T-helper 22 cell (primary cell): ENCODE data around the gene TTC4.
"Not testable (repeated sequence)": the region's sequence is repeated elsewhere in the genome, so short reads cannot be mapped to it uniquely, and the experiment has no call there.

ENCODE experiments used
- DNase-seq: peaks from one replicate; pipeline ENCODE4 v3.0.0-alpha.2; 2020; ENCODE audit warnings: low read depth

TTC4 gene

GRCh38 chr1:54748094-54748835, 32.6 kb downstream of the TTC4 start:
- no peak for DNase-seq

- DNase-seq = no peak
These were observed 34.9 kb downstream of the TTC4 start for GRCh38 chr1:54750596-54750995.

- no peak for DNase-seq
These were observed 35.8 kb downstream of the TTC4 start for GRCh38 chr1:54751426-54751825.

DNA sequence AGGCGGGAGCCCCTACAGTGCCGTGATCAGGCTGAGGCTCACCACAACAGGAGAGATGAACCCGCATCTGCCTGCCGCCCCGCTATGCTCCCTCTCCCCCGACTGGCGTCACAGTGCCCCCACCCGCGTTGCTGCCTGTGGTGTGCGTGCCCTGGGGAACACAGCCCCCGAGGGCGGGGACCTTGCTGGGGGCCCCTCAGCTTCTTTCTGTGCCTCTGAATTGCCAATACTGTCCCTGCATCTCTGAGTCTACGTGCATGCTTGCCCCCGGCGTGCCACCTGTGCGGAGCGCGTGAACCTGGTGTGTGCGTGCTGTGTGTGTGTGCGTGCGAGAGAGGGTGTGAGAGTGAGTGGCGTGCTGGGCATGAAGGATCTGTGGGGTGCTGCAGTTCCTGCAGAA, 38.4 kb downstream of the TTC4 start:
- DNase-seq = no peak

GRCh38 chr1:54754486-54755285, 39.0 kb downstream of the TTC4 start:
- no peak for DNase-seq

- DNase-seq = no peak
These were observed 42.2 kb downstream of the TTC4 start for GRCh38 chr1:54757833-54758232.

DNA sequence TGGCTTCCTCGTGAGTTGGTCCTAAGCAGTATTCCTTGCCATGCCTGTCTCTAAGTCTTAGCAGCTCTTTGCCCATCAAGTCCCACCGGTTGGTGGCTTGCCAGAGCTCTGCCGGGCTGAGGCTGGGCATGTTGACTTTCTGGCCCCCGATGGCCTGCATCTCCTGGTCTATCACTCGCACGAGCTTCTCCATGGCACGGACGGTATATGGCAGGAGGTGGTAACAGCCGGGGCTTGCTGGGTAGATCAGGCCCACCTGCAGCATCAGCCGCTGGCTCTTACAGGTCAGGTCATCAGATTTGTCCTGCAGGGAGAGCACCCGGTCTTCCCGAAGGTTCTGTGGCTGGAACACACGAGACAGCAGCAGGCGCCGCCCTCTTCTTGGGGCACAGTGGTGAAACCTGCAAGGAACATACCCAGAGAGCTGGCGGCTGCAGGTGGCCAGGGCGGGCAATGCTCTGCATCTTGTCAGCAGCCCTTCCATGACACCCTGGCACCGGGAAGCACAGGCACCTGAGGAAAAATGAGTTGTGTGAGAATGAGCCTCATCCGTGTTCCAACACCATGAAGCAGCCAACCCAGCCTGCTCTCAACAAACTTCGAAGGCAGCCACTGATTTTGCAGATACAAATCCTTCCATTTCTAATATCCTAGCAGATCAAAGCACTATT, 43.2 kb downstream of the TTC4 start:
- DNase-seq = no peak

DNA sequence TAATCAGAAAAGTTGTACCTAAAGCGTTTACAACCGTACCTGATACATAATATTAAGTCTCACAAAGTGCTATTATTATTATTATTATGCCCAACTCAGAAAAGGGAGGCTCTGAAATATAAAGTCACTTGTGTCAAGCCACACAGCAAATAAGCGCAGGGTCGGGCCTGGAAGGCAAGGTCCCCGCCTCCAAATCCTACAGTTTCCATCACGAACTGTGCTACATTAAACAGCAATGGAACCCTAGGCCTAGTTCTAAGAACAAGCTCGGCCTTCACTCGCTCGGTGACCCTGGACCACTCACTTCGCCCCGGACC, 48.1 kb downstream of the TTC4 start:
- DNase-seq = no peak

DNA sequence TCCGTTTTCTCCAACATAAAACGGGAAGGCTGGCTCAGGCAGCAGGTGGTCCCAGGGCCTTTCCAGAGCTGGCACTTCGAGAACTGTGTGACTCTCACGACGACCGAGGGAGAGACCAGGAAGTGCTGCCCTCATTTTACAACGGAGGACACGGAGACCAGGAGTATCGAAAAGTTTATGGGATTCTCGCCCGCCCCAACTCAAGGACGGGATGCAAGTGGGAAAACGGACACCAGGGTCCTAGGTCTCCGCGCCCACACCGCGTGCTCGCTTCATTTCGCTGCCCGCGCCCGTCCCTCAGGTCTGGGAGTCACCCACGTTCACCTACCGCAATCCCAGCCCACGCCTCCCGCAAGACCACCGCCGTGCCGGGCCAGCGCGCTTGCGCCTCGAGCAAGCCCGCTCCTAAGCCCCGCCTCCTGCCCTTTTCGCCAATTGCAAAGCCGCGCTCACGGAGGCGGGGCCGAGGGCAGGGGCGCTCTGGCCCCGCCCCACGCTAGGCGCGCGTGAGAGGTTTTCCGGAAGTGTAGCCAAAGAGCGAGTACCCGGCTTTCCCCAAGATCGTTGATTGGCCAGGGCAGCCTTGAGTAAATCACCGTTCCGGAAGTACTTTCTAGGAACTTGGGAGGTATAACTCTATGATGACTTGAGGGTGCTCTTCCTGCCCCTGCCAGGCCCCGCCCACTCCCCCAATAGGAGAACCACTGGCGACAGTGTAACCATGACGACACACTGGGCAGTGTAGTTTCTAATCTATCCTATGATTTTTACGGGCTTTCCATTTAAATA, 48.7 kb downstream of the TTC4 start, which contains the start of gene PARS2:
Gene PARS2, minus strand, starts transcription at position 391 of the 789 bp plus-strand sequence. CDS start 5,362 bp downstream, outside the sequence.
- peak; percentile 93 for DNase-seq

DNA sequence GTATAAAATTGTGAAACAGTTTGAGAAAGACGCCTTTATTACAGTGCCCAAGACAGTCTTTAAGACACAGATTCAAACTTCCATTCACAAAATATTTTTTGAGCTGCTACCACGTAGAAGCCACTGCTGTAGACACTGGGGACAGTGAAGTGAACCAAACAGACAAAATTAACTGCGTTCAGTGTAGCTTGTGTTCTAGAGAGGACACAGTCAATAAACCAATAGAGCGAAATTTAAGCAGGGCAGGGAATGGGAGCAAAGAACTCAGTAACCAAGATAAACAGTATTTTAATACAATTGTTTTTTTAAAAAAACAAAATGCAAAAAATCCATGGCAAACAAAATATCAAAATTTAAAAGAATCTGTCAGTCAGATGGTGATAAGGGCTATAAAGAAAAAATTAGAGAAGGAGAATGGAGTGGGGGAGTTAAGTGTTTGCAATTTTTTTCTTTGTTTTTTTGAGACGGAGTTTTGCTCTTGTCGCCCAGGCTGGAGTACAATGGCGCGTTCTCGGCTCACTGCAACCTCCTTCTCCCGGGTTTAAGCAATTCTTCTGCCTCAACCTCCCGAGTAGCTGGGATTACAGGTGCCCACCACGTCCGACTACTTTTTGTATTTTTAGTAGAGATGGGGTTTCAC, 49.4 kb downstream of the TTC4 start:
- no peak for DNase-seq

- DNase-seq = no peak
These were observed 51.1 kb downstream of the TTC4 start for GRCh38 chr1:54766726-54767125.

DNA sequence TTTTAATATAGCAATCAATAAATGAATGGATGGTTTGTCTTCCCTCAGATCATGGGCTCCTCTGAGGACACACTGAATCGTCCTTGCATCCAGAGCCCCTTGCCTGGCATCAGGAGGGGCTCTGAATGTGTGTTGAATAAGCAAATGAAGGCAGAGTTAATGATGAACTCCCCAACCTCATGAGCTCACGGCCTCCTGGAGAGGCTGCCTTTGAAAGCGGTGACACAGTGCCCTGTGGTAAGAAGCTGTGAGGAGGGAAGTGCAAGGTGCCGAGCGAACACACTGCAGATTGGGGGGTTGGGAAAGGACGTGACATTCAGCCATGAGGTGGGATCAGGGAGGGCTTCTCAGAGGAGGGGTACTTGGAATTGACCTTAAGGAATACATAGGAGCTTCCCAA, 51.9 kb downstream of the TTC4 start:
- no peak for DNase-seq

DNA sequence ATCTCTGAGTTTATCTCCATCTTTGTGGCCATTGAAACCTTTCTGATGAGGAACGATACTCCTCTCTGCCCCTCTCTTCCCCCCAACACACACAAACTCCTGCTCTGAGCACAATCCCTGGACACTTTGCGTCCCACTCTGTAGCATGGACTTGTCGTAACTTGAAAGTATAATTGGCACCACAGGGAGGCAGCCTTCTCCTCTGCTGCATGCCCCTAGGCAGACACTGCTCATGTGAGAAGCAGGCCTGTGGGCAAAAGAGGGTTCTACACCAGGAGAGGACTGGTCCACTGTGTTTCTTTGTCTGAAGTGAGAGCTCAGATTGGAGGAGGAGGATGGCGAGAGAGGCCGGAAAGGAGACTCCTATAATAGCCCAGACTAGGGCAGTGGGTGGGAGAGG, 52.4 kb downstream of the TTC4 start:
- no peak for DNase-seq

DNA sequence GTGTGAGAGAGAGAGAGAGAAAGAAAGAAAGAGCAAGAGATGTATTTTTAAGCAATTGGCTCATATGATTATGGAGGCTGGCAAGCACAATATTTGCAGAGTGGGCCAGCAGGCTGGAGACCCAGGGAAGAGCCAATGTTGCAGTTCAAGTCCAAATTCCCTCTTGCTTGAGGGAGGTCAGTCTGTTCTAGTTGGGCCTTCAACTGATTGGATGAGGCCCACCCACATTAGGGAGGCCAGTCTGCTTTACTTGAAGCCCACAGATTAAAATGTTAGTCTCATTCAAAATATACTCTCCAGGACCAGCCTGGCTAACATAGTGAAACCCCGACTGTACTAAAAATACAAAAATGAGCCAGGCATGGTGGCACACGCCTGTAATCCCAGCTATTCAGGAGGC, 57.3 kb downstream of the TTC4 start:
- no peak for DNase-seq

GRCh38 chr1:54774820-54775498, 59.3 kb downstream of the TTC4 start:
- DNase-seq = no peak

- DNase-seq = not testable (repeated sequence)
These were observed 60.4 kb downstream of the TTC4 start for GRCh38 chr1:54775828-54776721.

- no peak for DNase-seq
These were observed 61.4 kb downstream of the TTC4 start for GRCh38 chr1:54777011-54777410.

- no peak for DNase-seq
These were observed 61.8 kb downstream of the TTC4 start for GRCh38 chr1:54777431-54777830.

DNA sequence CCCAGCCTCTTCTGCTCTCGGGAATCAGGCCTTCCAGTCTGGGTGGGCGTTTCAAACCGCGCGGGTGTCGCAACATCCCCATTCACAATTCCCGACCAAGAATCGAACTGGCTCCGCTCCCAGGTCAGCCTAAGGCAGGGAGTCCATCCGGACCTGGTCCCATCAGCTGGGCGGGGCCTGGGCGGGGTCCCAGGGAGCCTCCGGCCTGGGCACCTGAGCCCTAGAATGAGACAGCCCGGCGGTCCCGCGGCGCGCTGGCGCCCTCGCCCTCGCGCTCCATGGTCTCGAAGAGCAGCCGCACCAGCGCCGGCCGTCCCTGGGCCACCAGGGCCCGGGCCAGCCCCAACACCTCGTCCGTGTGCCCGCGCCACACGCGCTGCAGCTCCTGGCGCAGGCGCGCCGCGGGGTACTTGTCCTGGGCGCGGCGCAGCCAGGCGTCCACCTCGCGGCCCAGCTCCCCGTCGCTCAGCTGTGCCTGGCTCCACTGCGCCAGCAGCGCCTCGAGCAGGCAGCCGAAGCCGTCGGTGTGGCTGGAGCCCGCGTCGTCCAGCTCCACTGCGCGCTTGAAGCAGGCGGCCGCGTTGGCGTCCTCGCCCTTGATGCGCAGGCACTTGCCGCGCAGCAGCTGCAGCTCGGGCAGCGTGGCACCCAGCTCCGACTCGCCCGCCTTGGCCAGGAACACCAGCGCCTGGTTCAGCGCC, 65.5 kb downstream of the TTC4 start:
- no peak for DNase-seq
